ENCODE measurements around the gene PKHD1. TPM values are rescaled to one million over a fixed set of nuclear protein-coding genes. Genes with fewer than 3 reads are reported as not detected.

Gene PKHD1
- total RNA-seq, 4 donors from 2014 or later = 0.12 TPM; not detected in 3

- no peak for ATAC-seq (ENCODE audit: low FRiP score)
- no peak for TF ChIP-seq CTCF (IDR thresholded peaks at IDR 0.05)
- no peak for DNase-seq (ENCODE audit: low spot score)
These were observed 517.8 kb downstream of the PKHD1 start for GRCh38 chr6:51569594-51569993.

- DNase-seq (ENCODE audit: low spot score) (no peak), ATAC-seq (ENCODE audit: low FRiP score) (no peak)
- no peak for TF ChIP-seq CTCF (IDR thresholded peaks at IDR 0.05)
These were observed 518.6 kb downstream of the PKHD1 start for GRCh38 chr6:51568771-51569170.

GRCh38 chr6:51565472-51565871 is 521.9 kb downstream of the PKHD1 start:
- TF ChIP-seq CTCF (IDR thresholded peaks at IDR 0.05) = no peak
- DNase-seq (ENCODE audit: low spot score) (no peak), ATAC-seq (ENCODE audit: low FRiP score) (no peak)

Small RNA genes within 50 kb of the gene (small RNA-seq; reads per million reads assigned to genes)
- not detected for gene RN7SL580P

Other genes with a start within 250 kb of the PKHD1 start
- gene IL17A, start 98.8 kb upstream of the PKHD1 start, total RNA-seq = not detected
- not detected for gene IL17F, start 156.9 kb upstream of the PKHD1 start, total RNA-seq
- 10 to 100 TPM; 24.8 to 43.0 (median 32.3) TPM for gene MCM3, start 197.1 kb upstream of the PKHD1 start, total RNA-seq

Measured in omental fat pad (tissue), 4 donors.